Activated naive CD8-positive, alpha-beta T cell treated with anti-CD3 and anti-CD28 coated beads, Interleukin-2, amount 50 U/mL, for 24 hours (primary cell): ENCODE measurements around the gene DHCR7.

ENCODE experiments used
- ATAC-seq: fragments of 150-1000 bp; cut with Tn5 transposase; one replicate; pipeline ENCODE4 v1.10.0; 2021
- DNase-seq: peaks from one replicate; pipeline ENCODE4 v3.0.0; 2021
- H3K27ac Mint-ChIP-seq: one replicate; pipeline ENCODE4 v1.8.0; 2021; ENCODE audit warnings: mild to moderate bottlenecking, mixed read lengths
- H3K27me3 Mint-ChIP-seq: one replicate; pipeline ENCODE4 v1.8.0; 2021; ENCODE audit warnings: mixed read lengths
- H3K36me3 Mint-ChIP-seq: one replicate; pipeline ENCODE4 v1.8.0; 2021; ENCODE audit warnings: low read depth, mixed read lengths
- H3K4me1 Mint-ChIP-seq: one replicate; pipeline ENCODE4 v1.8.0; 2021; ENCODE audit warnings: mixed read lengths
- H3K4me3 Mint-ChIP-seq: one replicate; pipeline ENCODE4 v1.8.0; 2021; ENCODE audit warnings: mild to moderate bottlenecking, moderate library complexity, mixed read lengths
- H3K9me3 Mint-ChIP-seq: one replicate; pipeline ENCODE4 v1.8.0; 2021; ENCODE audit warnings: mixed read lengths

Gene DHCR7

GRCh38 chr11:71387784-71388636 is 60.2 kb downstream of the DHCR7 start:
- Mint-ChIP-seq H3K36me3 (no peaks in the 10 kb centered on the region), H3K27ac (peak overlapping the region; percentile 53), H3K4me3 (no peak overlapping the region), H3K9me3 (no peaks in the 10 kb centered on the region), H3K4me1 (peaks cover 4% of the 10 kb centered on the region), H3K27me3 (peaks cover 8% of the 10 kb centered on the region)
- DNase-seq, result no peak
- no peak for ATAC-seq

DNA sequence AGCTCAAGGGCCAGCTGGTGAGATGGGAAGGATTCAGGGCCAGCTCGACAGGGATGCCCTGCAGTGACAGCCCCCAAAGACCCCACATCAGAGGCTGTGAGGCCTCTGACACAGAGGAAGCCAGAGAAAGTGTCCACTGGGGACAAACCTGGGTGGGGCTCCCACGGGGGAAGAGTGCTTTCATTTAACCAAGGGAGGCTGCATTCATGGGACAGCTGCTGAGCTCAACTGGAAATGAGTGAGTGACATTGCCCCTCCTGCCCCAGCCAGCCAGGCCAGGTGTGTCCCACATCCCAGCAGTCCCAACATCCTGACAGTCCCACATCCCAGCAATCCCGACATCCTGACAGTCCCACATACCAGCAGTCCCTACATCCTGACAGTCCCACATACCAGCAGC is 61.0 kb downstream of the DHCR7 start:
- H3K4me3 Mint-ChIP-seq, result no peak overlapping the region
- H3K27ac Mint-ChIP-seq, result peak overlapping the region; percentile 53
- DNase-seq (no peak), ATAC-seq (no peak)
- H3K36me3 Mint-ChIP-seq, result no peaks in the 10 kb centered on the region
- H3K4me1 Mint-ChIP-seq, result peaks cover 4% of the 10 kb centered on the region
- H3K9me3 Mint-ChIP-seq, result no peaks in the 10 kb centered on the region
- peaks cover 8% of the 10 kb centered on the region for H3K27me3 Mint-ChIP-seq

DNA sequence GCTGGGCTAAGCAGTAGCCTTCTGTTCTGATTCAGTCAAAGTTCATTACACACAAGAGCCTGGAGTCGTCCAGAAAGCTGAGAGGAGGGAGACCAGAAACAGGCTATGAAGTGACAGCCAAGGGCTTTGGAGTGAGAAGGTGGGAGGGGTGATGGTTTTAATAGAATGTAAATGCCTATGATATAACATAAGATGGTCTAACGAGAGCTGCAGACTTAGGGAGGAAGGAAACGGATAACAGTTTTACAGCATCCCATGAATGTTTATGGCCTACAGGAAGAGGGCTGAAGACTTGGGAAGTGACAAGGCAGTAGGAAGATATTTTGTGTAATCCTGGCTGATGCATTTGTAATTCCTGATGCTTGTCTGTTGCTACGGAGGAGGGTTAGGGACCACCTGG is 62.0 kb downstream of the DHCR7 start:
- H3K27ac Mint-ChIP-seq, result no peak overlapping the region
- H3K27me3 Mint-ChIP-seq, result peaks cover 8% of the 10 kb centered on the region
- H3K4me3 Mint-ChIP-seq, result no peak overlapping the region
- DNase-seq, result no peak
- no peaks in the 10 kb centered on the region for H3K9me3 Mint-ChIP-seq
- peaks cover 8% of the 10 kb centered on the region for H3K4me1 Mint-ChIP-seq
- no peaks in the 10 kb centered on the region for H3K36me3 Mint-ChIP-seq
- no peak for ATAC-seq

- no peaks in the 10 kb centered on the region for H3K9me3 Mint-ChIP-seq
- H3K27me3 Mint-ChIP-seq, result peaks cover 8% of the 10 kb centered on the region
- peaks cover 8% of the 10 kb centered on the region for H3K4me1 Mint-ChIP-seq
- ATAC-seq (no peak), DNase-seq (no peak)
- no peaks in the 10 kb centered on the region for H3K36me3 Mint-ChIP-seq
- no peak overlapping the region for H3K4me3 Mint-ChIP-seq
- no peak overlapping the region for H3K27ac Mint-ChIP-seq
Observed at GRCh38 chr11:71385091-71385490, 63.1 kb downstream of the DHCR7 start.

- H3K27ac Mint-ChIP-seq, result no peak overlapping the region
- H3K36me3 Mint-ChIP-seq, result no peaks in the 10 kb centered on the region
- peaks cover 8% of the 10 kb centered on the region for H3K4me1 Mint-ChIP-seq
- peaks cover 8% of the 10 kb centered on the region for H3K27me3 Mint-ChIP-seq
- H3K9me3 Mint-ChIP-seq, result no peaks in the 10 kb centered on the region
- ATAC-seq (no peak), DNase-seq (no peak)
- H3K4me3 Mint-ChIP-seq, result no peak overlapping the region
Observed at GRCh38 chr11:71384561-71384960, 63.6 kb downstream of the DHCR7 start.
